ENCODE data around the gene DNAH2. TPM values are rescaled to one million over a fixed set of nuclear protein-coding genes. Genes with fewer than 3 reads are reported as not detected.

DNAH2 gene
- total RNA-seq, 1 experiment from 2014 or later, result 2.0 TPM

DNA sequence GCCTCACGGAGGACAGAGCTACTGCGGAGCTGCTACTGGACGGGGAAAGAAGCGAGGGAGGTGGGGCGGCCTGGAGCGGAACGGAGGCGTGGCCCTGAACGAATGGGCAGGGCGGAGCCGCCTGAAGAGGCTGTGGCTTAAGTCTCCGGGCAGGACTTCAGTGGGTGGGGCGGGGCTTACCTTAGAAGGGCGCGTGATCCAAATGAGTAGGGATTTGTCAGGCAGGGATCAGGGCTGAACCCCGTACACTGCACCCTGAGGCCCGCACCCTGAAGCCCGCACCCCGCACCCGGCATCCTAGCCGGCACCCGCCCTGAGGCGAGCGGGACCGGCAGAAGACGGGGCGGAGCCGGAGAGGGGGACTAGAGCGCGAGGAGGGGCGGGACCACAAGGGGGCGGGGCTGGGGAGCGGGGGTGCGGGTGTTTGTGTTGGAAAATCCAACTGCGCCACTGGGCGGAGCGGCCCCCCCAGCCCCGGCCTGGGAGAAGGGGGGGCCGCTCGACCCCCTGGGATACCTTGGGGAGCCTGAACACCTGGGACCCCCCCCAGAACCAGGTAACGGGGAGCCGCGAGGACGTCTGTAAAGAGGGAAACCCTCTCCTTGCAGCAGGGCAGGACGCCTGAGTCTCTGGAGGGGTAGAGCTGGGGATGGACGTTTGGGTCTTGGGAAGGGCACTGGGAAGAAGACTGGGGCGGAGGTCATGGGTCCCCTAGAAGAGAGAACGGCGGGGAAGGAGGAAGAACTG lies 116.4 kb downstream of the DNAH2 start, which contains the start of gene KDM6B:
Gene KDM6B, plus strand, starts transcription at position 423 of the 747 bp plus-strand sequence. CDS start 11,338 bp downstream, outside the sequence.
- Histone ChIP-seq H3K9me2 (ENCODE audit: insufficient read depth) (no peaks in the 10 kb centered on the region), H3K27me3 (ENCODE audit: insufficient read depth, low read length) (no peaks in the 10 kb centered on the region), H4K20me1 (ENCODE audit: insufficient read depth) (no peaks in the 10 kb centered on the region), H3K36me3 (ENCODE audit: control insufficient read depth in 1 of 2, insufficient read depth in 2 of 2, low read length in 2 of 2) (no peaks in the 10 kb centered on the region), H3K79me2 (ENCODE audit: insufficient read depth, low read length) (peaks cover 8% of the 10 kb centered on the region; the same call in 1 of the 2 replicates), H3K4me2 (ENCODE audit: low read length) (peak within 1 kb of the TSS; percentile 99), H3K4me3 (replicated peaks in 1 of 2; ENCODE audit: low read depth in 1 of 2, low read length in 2 of 2) (peak within 1 kb of the TSS; percentile 74 to 82), H3K27ac (ENCODE audit: low read depth, low read length) (peak within 1 kb of the TSS; percentile 98), H3K9ac (ENCODE audit: low read length) (peak within 1 kb of the TSS; percentile 97), H2AFZ (ENCODE audit: low read depth, low read length, poor library complexity, severe bottlenecking) (peak within 1 kb of the TSS; percentile 65), H3K4me1 (ENCODE audit: control insufficient read depth in 1 of 2, insufficient read depth in 2 of 2, low read length in 2 of 2) (peaks cover 20 to 52% of the 10 kb centered on the region in 2 experiments), H3K9me3 (ENCODE audit: control insufficient read depth in 1 of 2, insufficient read depth in 1 of 2, low read depth in 1 of 2, low read length in 2 of 2) (no peaks in the 10 kb centered on the region)
- DNase-seq (ENCODE audit: low read depth, low spot score) (peak; percentile 80), ATAC-seq (peak; percentile 70)
- RAD21 ChIA-PET (ENCODE audit: low non-redundant PET in 1 of 2, low total read pairs in 2 of 2, uncharacterized antibody in 2 of 2, unreplicated experiment in 2 of 2), result interaction anchor here (1.0 kb wide), 2 partner anchors 11 to 90 kb away, joined by 3 to 5 read pairs; no protein-coding TSS in a partner anchor
- BruUV-seq (replicated peaks), result no TSS peak
- POLR2A ChIA-PET, result interaction anchor here (1.0 to 3.1 kb wide), 5 partner anchors 9 to 23 kb away, joined by 3 to 20 read pairs (median 7); partner anchors contain the start of gene NAA38
- no peak for TF ChIP-seq POLR2A (IDR thresholded peaks at IDR 0.05; ENCODE audit: borderline replicate concordance, extremely low read depth, insufficient read depth, insufficient read length)
- no peak for TF ChIP-seq ZNF274 (IDR thresholded peaks at IDR 0.05; ENCODE audit: low read depth, low read length)
- TF ChIP-seq YY1 (IDR thresholded peaks at IDR 0.05; ENCODE audit: extremely low read depth, insufficient replicate concordance, low read depth, low read length), result no peak
- TF ChIP-seq EZH2 (IDR thresholded peaks at IDR 0.05), result no peak
- TF ChIP-seq EZH2phosphoT487 (IDR thresholded peaks at IDR 0.05; ENCODE audit: borderline replicate concordance), result no peak
- TF ChIP-seq CEBPB (IDR thresholded peaks at IDR 0.05; ENCODE audit: low read depth), result no peak
- CTCF ChIA-PET, result interaction anchor here (0.6 to 1.9 kb wide), 9 partner anchors 8 to 155 kb away, joined by 3 to 25 read pairs (median 3); partner anchors contain the start of genes CYB5D1 and NAA38
- intact Hi-C loops (cut with micrococcal nuclease), result loop anchor here (2.0 kb wide), 2 partner anchors 23 to 53 kb away; partner anchors contain the start of gene NAA38

- H3K4me3 ChIP-seq (replicated peaks in 1 of 2; ENCODE audit: low read depth in 1 of 2, low read length in 2 of 2), result peak overlapping the region; percentile 74 to 82
- ATAC-seq (peak; percentile 1), DNase-seq (ENCODE audit: low read depth, low spot score) (no peak)
- H3K9ac ChIP-seq (ENCODE audit: low read length), result peak overlapping the region; percentile 97
- H3K79me2 ChIP-seq (ENCODE audit: insufficient read depth, low read length), result peaks cover 13% of the 10 kb centered on the region
- H3K27ac ChIP-seq (ENCODE audit: low read depth, low read length), result peak overlapping the region; percentile 98
- H2AFZ ChIP-seq (ENCODE audit: low read depth, low read length, poor library complexity, severe bottlenecking), result peak overlapping the region; percentile 65
- peak overlapping the region; percentile 99 for H3K4me2 ChIP-seq (ENCODE audit: low read length)
- no TSS peak for BruUV-seq (replicated peaks)
- RAD21 ChIA-PET (ENCODE audit: low non-redundant PET in 1 of 2, low total read pairs in 2 of 2, uncharacterized antibody in 2 of 2, unreplicated experiment in 2 of 2), result interaction anchor here in 1 of 2 experiments (1.0 to 1.3 kb wide), 2 partner anchors 10 to 11 kb away, joined by 3 to 5 read pairs; no protein-coding TSS in a partner anchor
- peaks cover 25 to 58% of the 10 kb centered on the region in 2 experiments for H3K4me1 ChIP-seq (ENCODE audit: control insufficient read depth in 1 of 2, insufficient read depth in 2 of 2, low read length in 2 of 2)
- CTCF ChIA-PET, result interaction anchor here (0.7 to 1.9 kb wide), 11 partner anchors 9 to 223 kb away, joined by 3 to 25 read pairs (median 5); partner anchors contain the start of genes CYB5D1 and NAA38
- POLR2A ChIA-PET, result interaction anchor here (1.2 to 3.9 kb wide), 5 partner anchors 8 to 23 kb away, joined by 3 to 22 read pairs (median 10); partner anchors contain the start of genes CYB5D1 and NAA38
- H3K9me3 ChIP-seq (ENCODE audit: control insufficient read depth in 1 of 2, insufficient read depth in 1 of 2, low read depth in 1 of 2, low read length in 2 of 2), result no peaks in the 10 kb centered on the region
- no peaks in the 10 kb centered on the region for H3K36me3 ChIP-seq (ENCODE audit: control insufficient read depth in 1 of 2, insufficient read depth in 2 of 2, low read length in 2 of 2)
- no peak for TF ChIP-seq RAD21 (IDR thresholded peaks at IDR 0.05; ENCODE audit: low read depth)
- no peak for TF ChIP-seq JUND (IDR thresholded peaks at IDR 0.05)
- no peak for TF ChIP-seq ELF1 (IDR thresholded peaks at IDR 0.05; ENCODE audit: borderline replicate concordance, low read depth)
- TF ChIP-seq CEBPB (IDR thresholded peaks at IDR 0.05; ENCODE audit: low read depth), result no peak
- TF ChIP-seq, protein P1, sequence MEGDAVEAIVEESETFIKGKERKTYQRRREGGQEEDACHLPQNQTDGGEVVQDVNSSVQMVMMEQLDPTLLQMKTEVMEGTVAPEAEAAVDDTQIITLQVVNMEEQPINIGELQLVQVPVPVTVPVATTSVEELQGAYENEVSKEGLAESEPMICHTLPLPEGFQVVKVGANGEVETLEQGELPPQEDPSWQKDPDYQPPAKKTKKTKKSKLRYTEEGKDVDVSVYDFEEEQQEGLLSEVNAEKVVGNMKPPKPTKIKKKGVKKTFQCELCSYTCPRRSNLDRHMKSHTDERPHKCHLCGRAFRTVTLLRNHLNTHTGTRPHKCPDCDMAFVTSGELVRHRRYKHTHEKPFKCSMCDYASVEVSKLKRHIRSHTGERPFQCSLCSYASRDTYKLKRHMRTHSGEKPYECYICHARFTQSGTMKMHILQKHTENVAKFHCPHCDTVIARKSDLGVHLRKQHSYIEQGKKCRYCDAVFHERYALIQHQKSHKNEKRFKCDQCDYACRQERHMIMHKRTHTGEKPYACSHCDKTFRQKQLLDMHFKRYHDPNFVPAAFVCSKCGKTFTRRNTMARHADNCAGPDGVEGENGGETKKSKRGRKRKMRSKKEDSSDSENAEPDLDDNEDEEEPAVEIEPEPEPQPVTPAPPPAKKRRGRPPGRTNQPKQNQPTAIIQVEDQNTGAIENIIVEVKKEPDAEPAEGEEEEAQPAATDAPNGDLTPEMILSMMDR (IDR thresholded peaks at IDR 0.05 in 2 of 3, conservative IDR thresholded peaks at IDR 0.05 in 1 of 3; ENCODE audit: borderline replicate concordance in 1 of 3, insufficient read depth in 1 of 3, low read depth in 2 of 3, low read length in 2 of 3), result no peak
- TF ChIP-seq EGR1 (IDR thresholded peaks at IDR 0.05; ENCODE audit: low read depth), result no peak
- TF ChIP-seq FOSL1 (IDR thresholded peaks at IDR 0.05; ENCODE audit: low read depth), result no peak
- no peak for TF ChIP-seq EZH2phosphoT487 (IDR thresholded peaks at IDR 0.05; ENCODE audit: borderline replicate concordance)
- TF ChIP-seq SP1 (IDR thresholded peaks at IDR 0.05; ENCODE audit: low read depth), result no peak
- intact Hi-C loops (cut with micrococcal nuclease), result loop anchor here (2.0 kb wide), 2 partner anchors 22 to 52 kb away; partner anchors contain the start of gene NAA38
- no peaks in the 10 kb centered on the region for H3K9me2 ChIP-seq (ENCODE audit: insufficient read depth)
- no peaks in the 10 kb centered on the region for H3K27me3 ChIP-seq (ENCODE audit: insufficient read depth, low read length)
- H4K20me1 ChIP-seq (ENCODE audit: insufficient read depth), result no peaks in the 10 kb centered on the region
Observed at GRCh38 chr17:7834542-7834956, 117.0 kb downstream of the DNAH2 start.
